H1 (cell line): ENCODE data around the gene VMP1.

Experiments
- EGR1 ChIP-seq: IDR thresholded peaks from 2 replicates; pipeline ENCODE4 v1.6.1; 2011; ENCODE audit warnings: low read depth, low read length, borderline replicate concordance
- EP300 ChIP-seq, 2 experiments: IDR thresholded peaks; 1 replicate in 1 of 2; 2 replicates in 1 of 2; pipeline ENCODE4 v1.6.1; 2011 to 2012; ENCODE audit warnings: low read depth in 2 of 2, low read length in 2 of 2, mild to moderate bottlenecking in 2 of 2, borderline replicate concordance in 1 of 2, inconsistent platforms in 1 of 2, moderate library complexity in 1 of 2
- GABPA ChIP-seq: IDR thresholded peaks from 2 replicates; pipeline ENCODE4 v1.6.1; 2011; ENCODE audit warnings: mild to moderate bottlenecking, low read length, moderate library complexity, borderline replicate concordance; ENCODE audit not compliant: insufficient read depth
- HDAC6 ChIP-seq: IDR thresholded peaks from one replicate; pipeline ENCODE4 v1.7.1; 2012; ENCODE audit warnings: low read depth, mild to moderate bottlenecking, inconsistent platforms, low read length, moderate library complexity
- PHF8 ChIP-seq: fragments of 200-600 bp; sonication (generic); conservative IDR thresholded peaks from 2 replicates; pipeline ENCODE4 v1.7.1; 2012; ENCODE audit warnings: low read depth, mild to moderate bottlenecking, inconsistent platforms, low read length, moderate library complexity
- POLR2A ChIP-seq, 2 experiments: IDR thresholded peaks; 1 replicate in 1 of 2; 2 replicates in 1 of 2; pipeline ENCODE4 v1.6.1; 2011; ENCODE audit warnings: low read depth in 2 of 2, low read length in 2 of 2, mild to moderate bottlenecking in 2 of 2; ENCODE audit errors: control extremely low read depth in 1 of 2
- POLR2AphosphoS5 ChIP-seq: IDR thresholded peaks from 2 replicates; pipeline ENCODE4 v1.6.1; 2011; ENCODE audit warnings: low read depth, low read length
- RFX5 ChIP-seq: IDR thresholded peaks from 2 replicates; pipeline ENCODE4 v1.6.1; 2011; ENCODE audit warnings: low read depth, low read length, improper control_type of control experiment, borderline replicate concordance
- SIX5 ChIP-seq: IDR thresholded peaks from 2 replicates; pipeline ENCODE4 v1.6.1; 2011; ENCODE audit warnings: mild to moderate bottlenecking, low read depth, low read length
- TAF1 ChIP-seq: IDR thresholded peaks from 2 replicates; pipeline ENCODE4 v1.6.1; 2011; ENCODE audit warnings: mild to moderate bottlenecking, low read depth, low read length
- TF ChIP-seq, protein P1 (sequence below), 3 experiments: IDR thresholded peaks; 1 replicate in 2 of 3; 2 replicates in 1 of 3; pipeline versions ENCODE4 v1.5.1 to v1.6.1; 2011; ENCODE audit warnings: low read length in 3 of 3, mild to moderate bottlenecking in 3 of 3, inconsistent platforms in 2 of 3, low read depth in 1 of 3, moderate library complexity in 1 of 3; ENCODE audit not compliant: insufficient read depth in 1 of 3; ENCODE audit errors: control extremely low read depth in 1 of 3

DNA sequence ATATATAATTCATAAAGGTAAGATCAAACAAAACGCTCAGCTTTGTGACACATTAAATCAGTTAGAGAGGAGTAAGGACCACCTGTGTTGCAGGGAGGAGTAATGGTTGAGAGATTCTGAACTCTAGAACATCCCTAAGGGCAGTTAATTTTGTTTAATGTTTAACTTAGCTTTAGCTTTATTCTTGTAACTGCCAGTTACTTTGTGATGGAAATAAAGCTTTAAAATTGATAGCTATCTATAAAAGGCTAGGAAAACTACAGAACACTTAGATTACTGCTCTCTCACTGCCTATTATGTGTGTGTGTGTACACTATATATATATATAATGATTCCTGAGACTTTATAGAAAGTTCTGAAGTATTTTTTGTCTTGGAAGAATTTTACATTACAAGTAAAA is 38.0 kb upstream of the VMP1 start:
- TF ChIP-seq TAF1 (no peak), POLR2AphosphoS5 (no peak), GABPA (no peak), HDAC6 (no peak), POLR2A (IDR thresholded peaks at IDR 0.05; ENCODE audit: control extremely low read depth in 1 of 2, low read depth in 2 of 2, low read length in 2 of 2) (no peak), PHF8 (no peak), SIX5 (no peak), EGR1 (no peak), RFX5 (no peak), EP300 (IDR thresholded peaks at IDR 0.05; ENCODE audit: borderline replicate concordance in 1 of 2, low read depth in 2 of 2, low read length in 2 of 2) (no peak)
- TF ChIP-seq, protein P1, sequence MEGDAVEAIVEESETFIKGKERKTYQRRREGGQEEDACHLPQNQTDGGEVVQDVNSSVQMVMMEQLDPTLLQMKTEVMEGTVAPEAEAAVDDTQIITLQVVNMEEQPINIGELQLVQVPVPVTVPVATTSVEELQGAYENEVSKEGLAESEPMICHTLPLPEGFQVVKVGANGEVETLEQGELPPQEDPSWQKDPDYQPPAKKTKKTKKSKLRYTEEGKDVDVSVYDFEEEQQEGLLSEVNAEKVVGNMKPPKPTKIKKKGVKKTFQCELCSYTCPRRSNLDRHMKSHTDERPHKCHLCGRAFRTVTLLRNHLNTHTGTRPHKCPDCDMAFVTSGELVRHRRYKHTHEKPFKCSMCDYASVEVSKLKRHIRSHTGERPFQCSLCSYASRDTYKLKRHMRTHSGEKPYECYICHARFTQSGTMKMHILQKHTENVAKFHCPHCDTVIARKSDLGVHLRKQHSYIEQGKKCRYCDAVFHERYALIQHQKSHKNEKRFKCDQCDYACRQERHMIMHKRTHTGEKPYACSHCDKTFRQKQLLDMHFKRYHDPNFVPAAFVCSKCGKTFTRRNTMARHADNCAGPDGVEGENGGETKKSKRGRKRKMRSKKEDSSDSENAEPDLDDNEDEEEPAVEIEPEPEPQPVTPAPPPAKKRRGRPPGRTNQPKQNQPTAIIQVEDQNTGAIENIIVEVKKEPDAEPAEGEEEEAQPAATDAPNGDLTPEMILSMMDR (IDR thresholded peaks at IDR 0.05; ENCODE audit: control extremely low read depth in 1 of 3, insufficient read depth in 1 of 3, low read depth in 1 of 3, low read length in 3 of 3), result no peak
